BJ (cell line): ENCODE measurements around the gene HHEX. TPM values are rescaled to one million over a fixed set of nuclear protein-coding genes. Genes with fewer than 3 reads are reported as not detected.

ENCODE experiments used
- CTCF ChIA-PET: fragments of 350-600 bp; formaldehyde crosslinking; extraction: SDS; loops from one replicate; lab custom pipeline; 2021; ENCODE audit warnings: antibody characterized with exemption, inconsistent platforms; lab: Yijun Ruan, JAX
- POLR2A ChIA-PET: fragments of 300-600 bp; sonication (Branson Sonifier 250); formaldehyde crosslinking; extraction: SDS; loops from one replicate; lab custom pipeline; 2021; ENCODE audit warnings: antibody characterized with exemption; lab: Charles Lee
- DNase-seq: peaks from one replicate; pipeline ENCODE4 v3.0.0-alpha.2; 2011; ENCODE audit warnings: low read depth
- H3K27me3 ChIP-seq: 2 replicates; pipeline ENCODE4 v1.6.0; 2011; ENCODE audit warnings: low read length; ENCODE audit not compliant: control insufficient read depth, insufficient read depth
- H3K36me3 ChIP-seq: 2 replicates; pipeline ENCODE4 v1.5.1; 2011; ENCODE audit warnings: low read length; ENCODE audit not compliant: control insufficient read depth, insufficient read depth
- H3K4me3 ChIP-seq: 2 replicates; pipeline ENCODE4 v1.5.1; 2011; ENCODE audit warnings: low read depth, mild to moderate bottlenecking, control low read depth, low read length
- CTCF ChIP-seq: IDR thresholded peaks from 2 replicates; pipeline ENCODE4 v1.5.1; 2011; ENCODE audit warnings: low read depth, mild to moderate bottlenecking, control low read depth, inconsistent platforms, low read length, moderate library complexity; ENCODE audit not compliant: insufficient read depth
- polyA plus RNA-seq: library from polyadenylated mRNA; depleted of rRNA; stranded (reverse); fragments of >200 nt; gene quantifications from 2 replicates; pipeline ENCODE4 v1.2.3, GENCODE V29; 2011

The HHEX gene
- polyA plus RNA-seq, 1 experiment = 2.6 TPM

GRCh38 chr10:92702301-92702916 is 12.7 kb downstream of the HHEX start:
- Histone ChIP-seq H3K27me3 (no peaks in the 10 kb centered on the region), H3K36me3 (no peaks in the 10 kb centered on the region), H3K4me3 (no peak overlapping the region)
- ChIA-PET POLR2A (no interaction called here), CTCF (no interaction called here)
- TF ChIP-seq CTCF = no peak
- no peak for DNase-seq

GRCh38 chr10:92712016-92712889 is 22.5 kb downstream of the HHEX start:
- CTCF ChIA-PET = interaction anchor here (1.0 kb wide), 1 partner anchor 14 kb away, joined by 3 read pairs; no protein-coding TSS in a partner anchor
- H3K4me3 ChIP-seq = no peak overlapping the region
- POLR2A ChIA-PET = no interaction called here
- DNase-seq = no peak
- no peak for TF ChIP-seq CTCF
- H3K36me3 ChIP-seq = no peaks in the 10 kb centered on the region
- H3K27me3 ChIP-seq = no peaks in the 10 kb centered on the region

- ChIA-PET CTCF (no interaction called here), POLR2A (no interaction called here)
- H3K4me3 ChIP-seq = no peak overlapping the region
- no peak for DNase-seq
- no peaks in the 10 kb centered on the region for H3K36me3 ChIP-seq
- TF ChIP-seq CTCF = no peak
- H3K27me3 ChIP-seq = 0 out of 2 replicates have a peak, but pooled peaks cover 1% of the 10 kb centered on the region
These were observed 24.5 kb downstream of the HHEX start for GRCh38 chr10:92714152-92714845.

- CTCF ChIA-PET = no interaction called here
- POLR2A ChIA-PET = no interaction called here
- DNase-seq = no peak
- Histone ChIP-seq H3K4me3 (no peak overlapping the region), H3K36me3 (no peaks in the 10 kb centered on the region), H3K27me3 (0 out of 2 replicates have a peak, but pooled peaks cover 2% of the 10 kb centered on the region)
- no peak for TF ChIP-seq CTCF
These were observed 25.1 kb downstream of the HHEX start for GRCh38 chr10:92714872-92715271.
